Peyer's patch (tissue), 4 donors: ENCODE measurements around the gene DBF4.
"Not testable (repeated sequence)": the region's sequence is repeated elsewhere in the genome, so short reads cannot be mapped to it uniquely, and the experiment has no call there.

Source experiments
- POLR2A ChIP-seq, 2 donors: fragments of 450-650 bp; IDR thresholded peaks; one replicate each; pipeline ENCODE4 v1.5.1; 2017; ENCODE audit warnings: antibody characterized with exemption in 2 of 2, mild to moderate bottlenecking in 2 of 2, moderate library complexity in 2 of 2
- TF ChIP-seq, protein P1 (sequence below), 6 experiments: fragments of 450-650 bp in 4 of 6; fragments of 200-600 bp in 2 of 6; sonication (generic) in 1 of 6; IDR thresholded peaks; one replicate each; pipeline ENCODE4 v1.5.1; 2017 to 2019; ENCODE audit warnings: antibody characterized with exemption in 6 of 6, mild to moderate bottlenecking in 3 of 6, moderate library complexity in 1 of 6

GRCh38 chr7:87908814-87909213 is 32.5 kb downstream of the DBF4 start:
- TF ChIP-seq POLR2A (IDR thresholded peaks at IDR 0.05), result not testable (repeated sequence)
- TF ChIP-seq, protein P1, sequence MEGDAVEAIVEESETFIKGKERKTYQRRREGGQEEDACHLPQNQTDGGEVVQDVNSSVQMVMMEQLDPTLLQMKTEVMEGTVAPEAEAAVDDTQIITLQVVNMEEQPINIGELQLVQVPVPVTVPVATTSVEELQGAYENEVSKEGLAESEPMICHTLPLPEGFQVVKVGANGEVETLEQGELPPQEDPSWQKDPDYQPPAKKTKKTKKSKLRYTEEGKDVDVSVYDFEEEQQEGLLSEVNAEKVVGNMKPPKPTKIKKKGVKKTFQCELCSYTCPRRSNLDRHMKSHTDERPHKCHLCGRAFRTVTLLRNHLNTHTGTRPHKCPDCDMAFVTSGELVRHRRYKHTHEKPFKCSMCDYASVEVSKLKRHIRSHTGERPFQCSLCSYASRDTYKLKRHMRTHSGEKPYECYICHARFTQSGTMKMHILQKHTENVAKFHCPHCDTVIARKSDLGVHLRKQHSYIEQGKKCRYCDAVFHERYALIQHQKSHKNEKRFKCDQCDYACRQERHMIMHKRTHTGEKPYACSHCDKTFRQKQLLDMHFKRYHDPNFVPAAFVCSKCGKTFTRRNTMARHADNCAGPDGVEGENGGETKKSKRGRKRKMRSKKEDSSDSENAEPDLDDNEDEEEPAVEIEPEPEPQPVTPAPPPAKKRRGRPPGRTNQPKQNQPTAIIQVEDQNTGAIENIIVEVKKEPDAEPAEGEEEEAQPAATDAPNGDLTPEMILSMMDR (IDR thresholded peaks at IDR 0.05), result not testable (repeated sequence)
